HCT116 (cell line): ENCODE results near the gene HAO2.

Experiments
- EZH2phosphoT487 ChIP-seq: fragments of 200-600 bp; IDR thresholded peaks from 2 replicates; pipeline ENCODE4 v1.6.1; 2018; ENCODE audit warnings: antibody characterized with exemption, borderline replicate concordance
- POLR2A ChIP-seq: IDR thresholded peaks from 2 replicates; pipeline ENCODE4 v1.7.0; 2011; ENCODE audit warnings: borderline replicate concordance; ENCODE audit not compliant: insufficient read depth, insufficient read length; ENCODE audit errors: extremely low read depth
- TCF7L2 ChIP-seq: IDR thresholded peaks from 2 replicates; pipeline ENCODE4 v1.7.0; 2011; ENCODE audit warnings: borderline replicate concordance, inconsistent platforms; ENCODE audit not compliant: insufficient read depth, insufficient read length; ENCODE audit errors: extremely low read depth
- TF ChIP-seq, protein P1 (sequence below), 3 experiments: fragments of 200-600 bp in 1 of 3; sonication (generic) in 1 of 3; IDR thresholded peaks in 2 of 3; conservative IDR thresholded peaks in 1 of 3; 2 replicates each; pipeline ENCODE4 v1.5.1; 2012 to 2017; ENCODE audit warnings: low read depth in 2 of 3, low read length in 2 of 3, antibody characterized with exemption in 1 of 3, borderline replicate concordance in 1 of 3, control low read depth in 1 of 3, mild to moderate bottlenecking in 1 of 3, mixed read lengths in 1 of 3, mixed run types in 1 of 3, moderate library complexity in 1 of 3; ENCODE audit not compliant: insufficient read depth in 1 of 3

DNA sequence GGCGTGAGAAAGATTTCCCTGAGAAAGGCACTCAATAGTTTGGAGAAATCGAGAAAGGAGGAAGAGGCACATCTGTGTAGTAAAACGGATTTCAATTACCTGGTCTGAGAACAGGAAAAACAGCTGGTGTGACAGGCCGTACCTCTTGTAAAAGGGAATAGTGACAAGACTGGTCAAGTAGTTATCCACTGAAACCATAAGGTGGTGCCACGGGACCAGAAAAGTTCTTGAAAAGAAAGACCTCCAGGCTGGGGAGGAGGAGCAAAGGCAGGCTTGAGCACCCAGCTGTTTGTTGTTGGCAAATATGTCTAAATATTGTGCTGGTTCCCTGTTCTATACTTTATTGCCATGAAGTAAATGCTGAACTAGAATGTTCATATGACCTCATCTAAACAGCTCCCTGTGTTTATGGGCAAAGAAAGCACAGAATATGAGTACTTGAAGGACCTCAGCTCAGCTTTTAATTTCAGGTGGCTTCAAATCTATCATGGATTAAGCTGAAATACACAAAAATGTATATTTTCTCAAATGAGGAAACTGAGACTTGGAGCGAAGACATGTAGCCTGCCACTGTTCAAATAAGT is 4.0 kb downstream of the HAO2 start:
- TF ChIP-seq, protein P1, sequence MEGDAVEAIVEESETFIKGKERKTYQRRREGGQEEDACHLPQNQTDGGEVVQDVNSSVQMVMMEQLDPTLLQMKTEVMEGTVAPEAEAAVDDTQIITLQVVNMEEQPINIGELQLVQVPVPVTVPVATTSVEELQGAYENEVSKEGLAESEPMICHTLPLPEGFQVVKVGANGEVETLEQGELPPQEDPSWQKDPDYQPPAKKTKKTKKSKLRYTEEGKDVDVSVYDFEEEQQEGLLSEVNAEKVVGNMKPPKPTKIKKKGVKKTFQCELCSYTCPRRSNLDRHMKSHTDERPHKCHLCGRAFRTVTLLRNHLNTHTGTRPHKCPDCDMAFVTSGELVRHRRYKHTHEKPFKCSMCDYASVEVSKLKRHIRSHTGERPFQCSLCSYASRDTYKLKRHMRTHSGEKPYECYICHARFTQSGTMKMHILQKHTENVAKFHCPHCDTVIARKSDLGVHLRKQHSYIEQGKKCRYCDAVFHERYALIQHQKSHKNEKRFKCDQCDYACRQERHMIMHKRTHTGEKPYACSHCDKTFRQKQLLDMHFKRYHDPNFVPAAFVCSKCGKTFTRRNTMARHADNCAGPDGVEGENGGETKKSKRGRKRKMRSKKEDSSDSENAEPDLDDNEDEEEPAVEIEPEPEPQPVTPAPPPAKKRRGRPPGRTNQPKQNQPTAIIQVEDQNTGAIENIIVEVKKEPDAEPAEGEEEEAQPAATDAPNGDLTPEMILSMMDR (IDR thresholded peaks at IDR 0.05 in 2 of 3, conservative IDR thresholded peaks at IDR 0.05 in 1 of 3; ENCODE audit: borderline replicate concordance in 1 of 3, insufficient read depth in 1 of 3, low read depth in 2 of 3, low read length in 2 of 3) = peak; percentile 10 to 35 (median 25); a peak in 2 of 6 replicates
- no peak for TF ChIP-seq TCF7L2
- no peak for TF ChIP-seq POLR2A
- TF ChIP-seq EZH2phosphoT487 = no peak
